ENCODE measurements around the gene ZNF804A. TPM values are rescaled to one million over a fixed set of nuclear protein-coding genes. Genes with fewer than 3 reads are reported as not detected.

Gene ZNF804A
- total and polyA plus RNA-seq, 2 of the 4 experiments (the other 2 are of a cell fraction), result 2.2 to 2.7 TPM

DNA sequence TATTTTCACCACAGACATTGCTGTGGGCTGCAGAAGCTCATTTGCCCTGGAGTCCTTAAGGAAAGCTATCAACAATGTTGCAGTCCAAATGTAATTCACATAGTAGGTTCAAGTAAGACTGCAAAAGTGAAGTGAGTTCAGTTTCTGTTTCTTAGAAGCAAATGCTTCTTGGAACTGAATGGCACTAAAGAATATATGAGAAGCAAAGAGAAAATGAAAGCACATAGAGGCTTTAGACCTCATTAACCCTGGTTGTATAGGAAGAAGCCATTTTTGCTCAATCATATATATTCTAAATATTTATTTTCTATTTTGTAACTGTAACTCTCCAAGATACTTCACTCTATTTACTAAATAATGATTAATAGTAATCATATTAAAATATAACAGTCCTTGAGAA is 292.0 kb downstream of the ZNF804A start:
- no TSS peak for BruUV-seq (replicated peaks)

More for the DNA sequence above, 292.0 kb downstream of the ZNF804A start:
- in situ Hi-C loops (cut with MboI; ENCODE audit: low sequenced_read_pairs), result no loop called here
- H2BK120ac ChIP-seq (ENCODE audit: low read depth, low read length), result no peak overlapping the region
- H3K9me1 ChIP-seq (ENCODE audit: insufficient read depth, low read length), result no peaks in the 10 kb centered on the region
- H4K91ac ChIP-seq (ENCODE audit: insufficient read depth, low read depth, low read length), result no peak overlapping the region
- TF ChIP-seq CEBPB (IDR thresholded peaks at IDR 0.05; ENCODE audit: low read depth, low read length), result no peak
- no peak for TF ChIP-seq MAFK (IDR thresholded peaks at IDR 0.05; ENCODE audit: low read depth, low read length)
- no peak for TF ChIP-seq CHD1 (IDR thresholded peaks at IDR 0.05; ENCODE audit: low read depth, low read length)
- TF ChIP-seq, protein P1, sequence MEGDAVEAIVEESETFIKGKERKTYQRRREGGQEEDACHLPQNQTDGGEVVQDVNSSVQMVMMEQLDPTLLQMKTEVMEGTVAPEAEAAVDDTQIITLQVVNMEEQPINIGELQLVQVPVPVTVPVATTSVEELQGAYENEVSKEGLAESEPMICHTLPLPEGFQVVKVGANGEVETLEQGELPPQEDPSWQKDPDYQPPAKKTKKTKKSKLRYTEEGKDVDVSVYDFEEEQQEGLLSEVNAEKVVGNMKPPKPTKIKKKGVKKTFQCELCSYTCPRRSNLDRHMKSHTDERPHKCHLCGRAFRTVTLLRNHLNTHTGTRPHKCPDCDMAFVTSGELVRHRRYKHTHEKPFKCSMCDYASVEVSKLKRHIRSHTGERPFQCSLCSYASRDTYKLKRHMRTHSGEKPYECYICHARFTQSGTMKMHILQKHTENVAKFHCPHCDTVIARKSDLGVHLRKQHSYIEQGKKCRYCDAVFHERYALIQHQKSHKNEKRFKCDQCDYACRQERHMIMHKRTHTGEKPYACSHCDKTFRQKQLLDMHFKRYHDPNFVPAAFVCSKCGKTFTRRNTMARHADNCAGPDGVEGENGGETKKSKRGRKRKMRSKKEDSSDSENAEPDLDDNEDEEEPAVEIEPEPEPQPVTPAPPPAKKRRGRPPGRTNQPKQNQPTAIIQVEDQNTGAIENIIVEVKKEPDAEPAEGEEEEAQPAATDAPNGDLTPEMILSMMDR (conservative IDR thresholded peaks at IDR 0.05; ENCODE audit: low read depth, low read length), result no peak
- TF ChIP-seq, protein P2, sequence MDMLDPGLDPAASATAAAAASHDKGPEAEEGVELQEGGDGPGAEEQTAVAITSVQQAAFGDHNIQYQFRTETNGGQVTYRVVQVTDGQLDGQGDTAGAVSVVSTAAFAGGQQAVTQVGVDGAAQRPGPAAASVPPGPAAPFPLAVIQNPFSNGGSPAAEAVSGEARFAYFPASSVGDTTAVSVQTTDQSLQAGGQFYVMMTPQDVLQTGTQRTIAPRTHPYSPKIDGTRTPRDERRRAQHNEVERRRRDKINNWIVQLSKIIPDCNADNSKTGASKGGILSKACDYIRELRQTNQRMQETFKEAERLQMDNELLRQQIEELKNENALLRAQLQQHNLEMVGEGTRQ (IDR thresholded peaks at IDR 0.05; ENCODE audit: low read depth, low read length), result no peak
- TF ChIP-seq RCOR1 (IDR thresholded peaks at IDR 0.05; ENCODE audit: insufficient replicate concordance, low read length), result no peak
- TF ChIP-seq MAZ (IDR thresholded peaks at IDR 0.05; ENCODE audit: borderline replicate concordance, low read depth, low read length), result no peak
- TF ChIP-seq, protein P3, sequence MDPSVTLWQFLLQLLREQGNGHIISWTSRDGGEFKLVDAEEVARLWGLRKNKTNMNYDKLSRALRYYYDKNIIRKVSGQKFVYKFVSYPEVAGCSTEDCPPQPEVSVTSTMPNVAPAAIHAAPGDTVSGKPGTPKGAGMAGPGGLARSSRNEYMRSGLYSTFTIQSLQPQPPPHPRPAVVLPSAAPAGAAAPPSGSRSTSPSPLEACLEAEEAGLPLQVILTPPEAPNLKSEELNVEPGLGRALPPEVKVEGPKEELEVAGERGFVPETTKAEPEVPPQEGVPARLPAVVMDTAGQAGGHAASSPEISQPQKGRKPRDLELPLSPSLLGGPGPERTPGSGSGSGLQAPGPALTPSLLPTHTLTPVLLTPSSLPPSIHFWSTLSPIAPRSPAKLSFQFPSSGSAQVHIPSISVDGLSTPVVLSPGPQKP (IDR thresholded peaks at IDR 0.05; ENCODE audit: borderline replicate concordance, low read depth, low read length), result no peak
- no peak for TF ChIP-seq RFX5 (IDR thresholded peaks at IDR 0.05; ENCODE audit: low read depth, low read length)
- TF ChIP-seq POLR2A (IDR thresholded peaks at IDR 0.05; ENCODE audit: low read depth, low read length), result no peak
- no peak for TF ChIP-seq NFE2L2 (IDR thresholded peaks at IDR 0.05; ENCODE audit: low read depth, low read length)
- TF ChIP-seq RAD21 (IDR thresholded peaks at IDR 0.05; ENCODE audit: low read length), result no peak
- TF ChIP-seq FOS (IDR thresholded peaks at IDR 0.05; ENCODE audit: low read depth, low read length), result no peak
- TF ChIP-seq MXI1 (IDR thresholded peaks at IDR 0.05; ENCODE audit: borderline replicate concordance, low read depth, low read length), result no peak
- no peak overlapping the region for H2AK9ac ChIP-seq (replicated peaks; ENCODE audit: low read depth, low read length, poor library complexity)
- dilution Hi-C loops (cut with HindIII; ENCODE audit: low sequenced_read_pairs, unreplicated experiment), result no loop called here
- H3K79me1 ChIP-seq (ENCODE audit: low read depth in 1 of 2, low read length in 2 of 2), result no peaks in the 10 kb centered on the region
- peak overlapping the region; percentile 30 for H2BK5ac ChIP-seq (ENCODE audit: low read depth, low read length, poor library complexity, severe bottlenecking)
- no peak overlapping the region; the same call in 1 of the 2 replicates for H3K4ac ChIP-seq (ENCODE audit: low read depth, low read length)
- H3K14ac ChIP-seq (replicated peaks; ENCODE audit: low read depth, low read length), result peak overlapping the region; percentile 5; the same call in 1 of the 2 replicates
- no peak overlapping the region for H3K23ac ChIP-seq (ENCODE audit: low read depth, low read length)
- H2AFZ ChIP-seq (replicated peaks; ENCODE audit: low read length, poor library complexity), result peak overlapping the region; percentile 65
- H3K9ac ChIP-seq (ENCODE audit: low read depth, low read length), result no peak overlapping the region
- ChIA-PET POLR2A (ENCODE audit: unreplicated experiment) (no interaction called here), CTCF (no interaction called here)
- H4K8ac ChIP-seq (ENCODE audit: low read depth in 2 of 2, low read length in 2 of 2), result 0 out of 4 replicates have a peak overlapping the region, but pooled peaks of 1 of the 2 experiments have one; percentile 50
- H3K4me1 ChIP-seq (ENCODE audit: control insufficient read depth, insufficient read depth, low read length), result no peaks in the 10 kb centered on the region
- H3K36me3 ChIP-seq (ENCODE audit: control insufficient read depth, insufficient read depth, low read length), result no peaks in the 10 kb centered on the region
- peak; percentile 3 for DNase-seq
- H2BK15ac ChIP-seq (ENCODE audit: low read depth, low read length), result no peak overlapping the region
- H3K4me3 ChIP-seq (ENCODE audit: insufficient read depth, low read depth, low read length), result peak overlapping the region; percentile 31; the same call in 1 of the 2 replicates
- no peak overlapping the region for H2BK20ac ChIP-seq (ENCODE audit: low read depth, low read length)
- H3K4me2 ChIP-seq (ENCODE audit: low read depth, low read length), result peak overlapping the region; percentile 91; the same call in 1 of the 2 replicates
- no peaks in the 10 kb centered on the region; the same call in 1 of the 2 replicates for H3K9me3 ChIP-seq (ENCODE audit: control insufficient read depth, insufficient read depth, low read length)
- peak overlapping the region; percentile 52; the same call in 1 of the 2 replicates for H3K18ac ChIP-seq (ENCODE audit: low read depth, low read length)
- intact Hi-C loops (cut with micrococcal nuclease), result no loop called here
- H3K27me3 ChIP-seq (ENCODE audit: control insufficient read depth, insufficient read depth, low read length), result no peaks in the 10 kb centered on the region
- H3K56ac ChIP-seq (ENCODE audit: extremely low read depth, insufficient read depth, low read length), result no peak overlapping the region
- H4K5ac ChIP-seq (ENCODE audit: low read depth, low read length), result no peak overlapping the region
- no peak overlapping the region for H2AK5ac ChIP-seq (ENCODE audit: low read depth, low read length)
- no peaks in the 10 kb centered on the region for H4K20me1 ChIP-seq (ENCODE audit: insufficient read depth, low read length)
- no peak for ATAC-seq (ENCODE audit: low read depth)
- no peak overlapping the region for H3K27ac ChIP-seq (ENCODE audit: insufficient read depth, low read length)
